K562 (cell line): ENCODE data around the gene NABP2.

Source experiments
- CCAR2 ChIP-seq: fragments of 200-400 bp; formaldehyde crosslinking; IDR thresholded peaks from 2 replicates; pipeline ENCODE4 v1.6.1; 2017; ENCODE audit warnings: mild to moderate bottlenecking, low read depth, low read length
- CEBPG ChIP-seq, 3 experiments: fragments of 200-800 bp in 1 of 3; sonication (Bioruptor generic) in 1 of 3; sonication (generic) in 1 of 3; formaldehyde crosslinking in 1 of 3; IDR thresholded peaks in 2 of 3; conservative IDR thresholded peaks in 1 of 3; 2 replicates each; pipeline versions ENCODE4 v1.6.1 to v1.8.0; 2016 to 2022; ENCODE audit warnings: missing compliant biosample characterization in 2 of 3, missing genetic modification characterization in 2 of 3, mild to moderate bottlenecking in 1 of 3, missing genetic modification reagents in 1 of 3
- EZH2 ChIP-seq: IDR thresholded peaks from 2 replicates; pipeline ENCODE4 v1.6.1; 2012; ENCODE audit warnings: low read depth, mild to moderate bottlenecking, inconsistent platforms, low read length, borderline replicate concordance
- GABPA ChIP-seq: fragments of 200-800 bp; sonication (Bioruptor generic); conservative IDR thresholded peaks from 2 replicates; pipeline ENCODE4 v1.6.1; 2016; ENCODE audit warnings: low read depth, missing genetic modification characterization, missing compliant biosample characterization
- HMGN3 ChIP-seq: IDR thresholded peaks from 2 replicates; pipeline ENCODE4 v1.6.1; 2011; ENCODE audit warnings: borderline replicate concordance, low read depth, mild to moderate bottlenecking, mixed read lengths, low read length; ENCODE audit not compliant: insufficient read length; ENCODE audit errors: extremely low read depth
- KLF10 ChIP-seq: fragments of 250-450 bp; sonication (Bioruptor Pico); IDR thresholded peaks from 2 replicates; pipeline ENCODE4 v1.6.1; 2021; ENCODE audit warnings: matching md5 sums
- NFATC3 ChIP-seq: fragments of 450-650 bp; IDR thresholded peaks from 2 replicates; pipeline ENCODE4 v1.6.1; 2017; ENCODE audit warnings: mild to moderate bottlenecking
- POLR2A ChIP-seq: fragments of 450-650 bp; conservative IDR thresholded peaks from 2 replicates; pipeline ENCODE4 v1.6.1; 2016
- SAFB2 ChIP-seq: fragments of 200-400 bp; formaldehyde crosslinking; IDR thresholded peaks from 2 replicates; pipeline ENCODE4 v1.6.1; 2018; ENCODE audit warnings: borderline replicate concordance, low read length, low read depth, moderate library complexity; ENCODE audit not compliant: severe bottlenecking
- TFAM ChIP-seq: fragments of 250-450 bp; sonication (Bioruptor Pico); conservative IDR thresholded peaks from 2 replicates; pipeline ENCODE4 v1.5.0; 2021; ENCODE audit warnings: mild to moderate bottlenecking, moderate library complexity
- ZNF408 ChIP-seq: fragments of 250-450 bp; sonication (Bioruptor Pico); IDR thresholded peaks from 2 replicates; pipeline ENCODE4 v1.4.0; 2020; ENCODE audit warnings: low read depth, mild to moderate bottlenecking, moderate library complexity
- TF ChIP-seq, protein P1 (sequence below), 3 experiments: IDR thresholded peaks in 2 of 3; conservative IDR thresholded peaks in 1 of 3; 2 replicates each; pipeline ENCODE4 v1.5.1; 2011 to 2012; ENCODE audit warnings: low read length in 3 of 3, mild to moderate bottlenecking in 3 of 3, control low read depth in 2 of 3, improper control_type of control experiment in 1 of 3, inconsistent platforms in 1 of 3, low read depth in 1 of 3, mixed read lengths in 1 of 3, moderate library complexity in 1 of 3; ENCODE audit not compliant: insufficient read depth in 2 of 3
- TF ChIP-seq, protein P2 (sequence below): fragments of 450-650 bp; formaldehyde crosslinking; IDR thresholded peaks from 2 replicates; pipeline ENCODE4 v1.4.0; 2020; ENCODE audit warnings: mild to moderate bottlenecking, moderate library complexity
- TF ChIP-seq, protein P3 (sequence below): sonication (generic); formaldehyde crosslinking; IDR thresholded peaks from 2 replicates; pipeline ENCODE4 v1.8.0; 2022; ENCODE audit warnings: mild to moderate bottlenecking, missing genetic modification reagents

DNA sequence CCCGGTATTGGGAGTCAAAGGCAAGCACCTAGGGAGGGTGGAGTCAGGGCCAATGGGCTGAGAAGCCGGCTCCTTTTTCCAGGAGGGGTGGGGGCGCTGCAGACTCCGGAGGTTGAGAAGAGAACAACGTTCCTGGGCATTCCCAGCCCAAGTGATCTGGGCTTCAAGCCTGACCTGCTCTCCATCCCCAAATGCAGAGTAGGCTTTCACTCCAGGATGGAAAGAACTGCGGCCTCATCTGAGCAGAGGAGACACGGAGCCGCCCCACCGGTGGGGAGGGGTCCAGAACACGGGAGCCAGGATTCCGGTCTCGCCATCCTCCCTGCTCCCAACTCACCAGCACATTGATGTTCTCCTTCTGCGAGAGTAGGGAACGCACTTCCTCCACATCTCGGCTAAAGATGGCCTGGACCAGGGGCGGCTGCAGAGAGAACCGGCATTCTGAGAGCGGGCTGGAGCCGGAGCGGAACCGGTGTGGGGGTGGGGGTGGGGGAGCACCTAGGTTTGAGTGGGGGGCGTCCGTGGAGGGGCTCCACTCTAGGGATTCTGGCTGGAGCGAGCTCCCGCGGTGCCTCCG is 33.4 kb downstream of the NABP2 start:
- TF ChIP-seq TFAM (CRISPR knock-in tag) (no peak), SAFB2 (no peak), NFATC3 (no peak), GABPA (tag) (no peak), EZH2 (no peak), ZNF408 (CRISPR knock-in tag) (no peak), CCAR2 (no peak), POLR2A (no peak), CEBPG (CRISPR knock-in tag; IDR thresholded peaks at IDR 0.05) (no peak), CEBPG (tag; conservative IDR thresholded peaks at IDR 0.05 in 1 of 2, IDR thresholded peaks at IDR 0.05 in 1 of 2) (no peak), KLF10 (no peak), HMGN3 (no peak)
- TF ChIP-seq, protein P1, sequence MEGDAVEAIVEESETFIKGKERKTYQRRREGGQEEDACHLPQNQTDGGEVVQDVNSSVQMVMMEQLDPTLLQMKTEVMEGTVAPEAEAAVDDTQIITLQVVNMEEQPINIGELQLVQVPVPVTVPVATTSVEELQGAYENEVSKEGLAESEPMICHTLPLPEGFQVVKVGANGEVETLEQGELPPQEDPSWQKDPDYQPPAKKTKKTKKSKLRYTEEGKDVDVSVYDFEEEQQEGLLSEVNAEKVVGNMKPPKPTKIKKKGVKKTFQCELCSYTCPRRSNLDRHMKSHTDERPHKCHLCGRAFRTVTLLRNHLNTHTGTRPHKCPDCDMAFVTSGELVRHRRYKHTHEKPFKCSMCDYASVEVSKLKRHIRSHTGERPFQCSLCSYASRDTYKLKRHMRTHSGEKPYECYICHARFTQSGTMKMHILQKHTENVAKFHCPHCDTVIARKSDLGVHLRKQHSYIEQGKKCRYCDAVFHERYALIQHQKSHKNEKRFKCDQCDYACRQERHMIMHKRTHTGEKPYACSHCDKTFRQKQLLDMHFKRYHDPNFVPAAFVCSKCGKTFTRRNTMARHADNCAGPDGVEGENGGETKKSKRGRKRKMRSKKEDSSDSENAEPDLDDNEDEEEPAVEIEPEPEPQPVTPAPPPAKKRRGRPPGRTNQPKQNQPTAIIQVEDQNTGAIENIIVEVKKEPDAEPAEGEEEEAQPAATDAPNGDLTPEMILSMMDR (IDR thresholded peaks at IDR 0.05 in 2 of 3, conservative IDR thresholded peaks at IDR 0.05 in 1 of 3; ENCODE audit: insufficient read depth in 2 of 3, low read depth in 1 of 3, low read length in 3 of 3): peak; percentile 8 to 28 (median 13); a peak in 2 of 6 replicates
- TF ChIP-seq, protein P2, sequence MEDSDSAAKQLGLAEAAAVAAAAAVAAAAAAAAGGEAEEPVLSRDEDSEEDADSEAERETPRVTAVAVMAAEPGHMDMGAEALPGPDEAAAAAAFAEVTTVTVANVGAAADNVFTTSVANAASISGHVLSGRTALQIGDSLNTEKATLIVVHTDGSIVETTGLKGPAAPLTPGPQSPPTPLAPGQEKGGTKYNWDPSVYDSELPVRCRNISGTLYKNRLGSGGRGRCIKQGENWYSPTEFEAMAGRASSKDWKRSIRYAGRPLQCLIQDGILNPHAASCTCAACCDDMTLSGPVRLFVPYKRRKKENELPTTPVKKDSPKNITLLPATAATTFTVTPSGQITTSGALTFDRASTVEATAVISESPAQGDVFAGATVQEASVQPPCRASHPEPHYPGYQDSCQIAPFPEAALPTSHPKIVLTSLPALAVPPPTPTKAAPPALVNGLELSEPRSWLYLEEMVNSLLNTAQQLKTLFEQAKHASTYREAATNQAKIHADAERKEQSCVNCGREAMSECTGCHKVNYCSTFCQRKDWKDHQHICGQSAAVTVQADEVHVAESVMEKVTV (CRISPR knock-in tag): no peak
- TF ChIP-seq, protein P3, sequence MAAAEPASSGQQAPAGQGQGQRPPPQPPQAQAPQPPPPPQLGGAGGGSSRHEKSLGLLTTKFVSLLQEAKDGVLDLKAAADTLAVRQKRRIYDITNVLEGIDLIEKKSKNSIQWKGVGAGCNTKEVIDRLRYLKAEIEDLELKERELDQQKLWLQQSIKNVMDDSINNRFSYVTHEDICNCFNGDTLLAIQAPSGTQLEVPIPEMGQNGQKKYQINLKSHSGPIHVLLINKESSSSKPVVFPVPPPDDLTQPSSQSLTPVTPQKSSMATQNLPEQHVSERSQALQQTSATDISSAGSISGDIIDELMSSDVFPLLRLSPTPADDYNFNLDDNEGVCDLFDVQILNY (CRISPR knock-in tag): no peak
